Cerebellar cortex (tissue), 1 donor: ENCODE data around the gene NRXN3.

Experiments used
- DNase-seq: peaks from one replicate; pipeline ENCODE4 v3.0.0-alpha.2; 2015; ENCODE audit warnings: low spot score

Gene NRXN3

DNA sequence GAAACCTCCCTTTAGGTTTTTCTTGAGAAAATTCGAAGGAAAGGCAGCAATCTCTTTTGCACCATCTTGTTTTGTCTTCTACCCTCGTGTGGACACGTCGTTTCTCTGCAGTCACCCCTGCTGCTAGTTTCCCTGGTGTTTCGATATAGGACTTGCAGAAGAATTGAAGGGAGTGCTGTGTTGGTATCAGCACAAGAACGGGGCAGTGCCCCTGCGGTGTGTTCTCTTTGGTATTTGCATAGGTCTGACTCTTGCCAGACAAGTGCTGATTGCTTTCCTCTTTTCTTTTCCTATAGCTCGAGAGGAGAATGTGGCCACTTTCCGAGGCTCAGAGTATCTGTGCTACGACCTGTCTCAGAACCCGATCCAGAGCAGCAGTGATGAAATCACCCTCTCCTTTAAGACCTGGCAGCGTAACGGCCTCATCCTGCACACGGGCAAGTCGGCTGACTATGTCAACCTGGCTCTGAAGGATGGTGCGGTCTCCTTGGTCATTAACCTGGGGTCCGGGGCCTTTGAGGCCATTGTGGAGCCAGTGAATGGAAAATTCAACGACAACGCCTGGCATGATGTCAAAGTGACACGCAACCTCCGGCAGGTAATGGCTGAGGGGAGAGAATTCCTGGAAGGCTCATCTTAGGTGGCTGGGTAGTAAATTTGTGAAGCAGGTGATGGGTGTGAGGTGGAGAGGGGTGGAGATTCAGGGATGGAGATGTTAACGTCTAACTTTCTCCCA lies 474.8 kb downstream of the NRXN3 start:
- DNase-seq = no peak

GRCh38 chr14:78652727-78653126 lies 482.6 kb downstream of the NRXN3 start:
- DNase-seq = no peak

GRCh38 chr14:78653173-78653572 lies 483.0 kb downstream of the NRXN3 start:
- no peak for DNase-seq

DNA sequence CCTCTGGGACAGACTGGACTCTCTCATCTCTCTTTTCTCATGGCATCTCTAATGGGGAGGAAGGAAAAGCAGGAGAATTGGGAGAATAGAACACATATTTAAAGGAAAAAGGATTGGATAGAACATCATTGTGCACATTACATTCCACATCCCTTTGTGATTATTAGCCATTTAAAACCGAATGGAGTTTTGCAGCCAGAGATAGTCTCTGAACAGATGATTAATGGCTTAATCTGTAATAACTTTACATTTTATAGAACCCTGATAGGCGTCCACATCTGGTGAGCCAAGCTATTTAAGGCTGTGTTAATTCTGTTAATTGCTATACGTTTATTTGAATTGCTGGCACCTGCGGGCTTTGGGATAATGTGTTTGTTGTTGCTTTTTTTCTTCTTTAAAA lies 487.3 kb downstream of the NRXN3 start:
- no peak for DNase-seq

DNA sequence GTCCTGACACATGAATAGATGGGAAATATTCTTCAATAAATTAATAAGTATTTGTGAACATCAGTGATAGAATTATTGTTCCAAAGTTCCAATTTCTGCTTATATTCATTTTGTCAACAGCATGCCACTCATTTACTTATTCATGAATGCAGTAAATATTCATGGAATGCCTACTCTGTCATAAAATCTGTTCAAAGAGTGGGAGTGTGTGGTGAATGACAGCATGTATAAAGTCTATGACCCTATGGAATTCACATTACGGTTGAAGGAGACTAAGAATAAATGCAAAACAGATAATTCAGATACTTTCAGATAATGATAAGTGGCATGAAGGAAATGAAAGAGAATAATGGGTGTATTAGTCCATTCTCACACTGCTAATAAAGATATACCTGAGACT lies 494.7 kb downstream of the NRXN3 start:
- DNase-seq = no peak

GRCh38 chr14:78666336-78667056 lies 496.3 kb downstream of the NRXN3 start:
- DNase-seq = no peak

DNA sequence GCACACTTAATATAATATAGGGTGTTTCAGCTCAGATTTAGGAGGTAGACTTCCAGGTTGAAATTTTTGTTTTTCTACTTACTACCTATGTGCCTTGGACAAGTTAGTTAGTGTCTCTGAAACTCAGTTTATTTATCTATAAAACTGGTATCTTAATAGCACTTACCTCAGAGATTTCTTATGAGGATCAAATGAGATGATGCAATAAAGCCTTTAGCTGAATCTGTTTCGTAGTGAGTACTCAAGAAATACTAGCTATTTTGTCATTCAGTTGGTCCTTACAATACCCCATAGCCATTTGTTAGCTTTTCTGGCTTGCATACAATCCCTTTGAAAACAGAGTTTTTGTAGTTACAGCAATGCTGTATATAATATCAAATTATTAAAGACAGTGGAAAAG lies 497.0 kb downstream of the NRXN3 start:
- DNase-seq = no peak

DNA sequence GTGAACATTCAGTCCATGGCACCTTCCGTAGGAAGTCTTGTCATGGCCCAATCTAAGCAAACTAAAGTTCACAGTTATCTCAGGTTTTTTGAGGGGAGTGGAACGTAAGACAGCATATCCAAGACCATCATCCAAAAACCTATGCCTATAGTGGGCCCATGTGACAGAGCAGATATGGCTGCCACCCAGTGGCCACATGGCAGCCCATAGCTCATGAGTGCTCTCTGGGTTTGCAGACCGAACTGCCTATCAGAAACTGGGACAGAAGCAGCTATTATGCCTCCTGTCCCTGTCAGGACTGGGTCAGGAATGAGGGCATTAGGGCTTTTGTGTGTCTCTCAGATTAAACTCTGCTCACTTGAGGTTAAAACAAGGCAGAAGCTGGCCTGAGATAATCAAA lies 503.7 kb downstream of the NRXN3 start:
- no peak for DNase-seq

GRCh38 chr14:78674820-78675219 lies 504.6 kb downstream of the NRXN3 start:
- no peak for DNase-seq

DNA sequence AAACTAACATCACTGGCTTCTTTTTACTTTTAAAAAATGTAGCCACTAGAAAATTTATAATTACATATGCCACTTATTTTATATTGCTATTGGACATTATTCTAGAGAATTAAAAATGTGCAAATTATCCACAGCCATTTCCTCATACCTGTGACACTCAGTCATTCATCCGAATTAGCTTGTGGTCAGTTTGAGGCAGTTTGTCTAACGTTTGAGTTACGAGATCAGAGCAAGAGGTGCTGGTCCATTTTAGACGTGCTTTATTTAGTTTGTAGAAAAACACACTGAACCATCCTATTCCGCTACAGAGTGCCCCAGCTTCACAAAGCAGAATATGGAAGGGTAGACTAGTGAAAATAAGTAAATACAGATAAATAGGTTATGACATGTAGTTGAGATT lies 513.0 kb downstream of the NRXN3 start:
- no peak for DNase-seq

DNA sequence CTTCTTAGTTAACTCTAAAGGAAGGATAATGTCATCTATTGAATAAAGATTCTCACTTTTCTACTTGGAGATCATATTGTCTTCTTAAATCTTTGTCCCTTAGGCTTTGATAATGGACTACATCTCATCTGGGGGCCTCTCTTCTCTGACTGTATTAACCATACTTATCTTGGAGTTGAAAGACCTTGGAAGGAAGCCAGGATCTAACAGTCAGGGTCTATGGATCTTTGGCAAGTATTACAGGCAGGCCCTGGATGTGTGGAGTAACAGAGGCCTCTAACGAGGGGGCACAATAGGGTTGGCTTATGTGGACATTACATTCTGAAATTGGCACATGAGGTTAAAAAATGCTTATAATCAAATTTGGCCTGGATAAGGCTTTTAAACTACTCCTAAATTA lies 513.8 kb downstream of the NRXN3 start:
- no peak for DNase-seq

DNA sequence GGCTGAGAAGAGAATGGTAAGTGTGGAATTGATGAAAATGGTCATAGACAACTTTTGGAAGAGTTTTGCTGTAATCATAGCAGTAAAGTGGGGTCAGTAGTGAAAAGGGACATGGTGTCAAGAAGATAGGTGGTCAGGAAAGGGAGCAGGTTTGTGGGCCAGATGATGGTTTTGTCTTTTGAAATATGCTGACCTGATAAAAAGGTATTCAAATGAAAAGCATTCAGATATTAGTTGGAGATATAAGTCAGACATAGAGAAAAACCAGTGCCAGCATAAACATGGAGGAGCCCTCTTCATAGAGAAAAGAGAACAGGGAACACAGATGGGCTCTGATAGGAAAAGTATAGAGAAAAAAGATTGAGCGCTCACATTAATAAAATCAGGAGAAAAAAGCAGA lies 518.3 kb downstream of the NRXN3 start:
- DNase-seq = no peak

DNA sequence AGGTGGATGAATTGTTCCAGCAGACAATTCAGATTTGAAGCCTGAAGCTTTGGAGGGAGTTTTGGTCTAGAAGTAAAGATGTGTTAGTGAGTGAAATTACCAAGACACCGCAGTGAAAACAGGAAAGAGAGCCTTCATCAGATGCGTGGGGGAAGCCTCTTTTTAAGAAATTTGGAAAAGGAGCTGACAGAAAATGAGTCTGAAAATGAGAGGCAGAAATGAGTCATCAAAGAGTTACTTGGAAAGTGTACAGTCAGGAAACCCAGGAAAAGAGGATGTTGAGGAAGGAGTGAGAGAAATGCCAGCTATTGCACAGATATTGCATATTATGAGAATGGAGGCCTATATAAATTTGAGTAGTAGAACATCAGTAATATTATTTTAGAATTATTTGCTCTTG lies 520.7 kb downstream of the NRXN3 start:
- no peak for DNase-seq

DNA sequence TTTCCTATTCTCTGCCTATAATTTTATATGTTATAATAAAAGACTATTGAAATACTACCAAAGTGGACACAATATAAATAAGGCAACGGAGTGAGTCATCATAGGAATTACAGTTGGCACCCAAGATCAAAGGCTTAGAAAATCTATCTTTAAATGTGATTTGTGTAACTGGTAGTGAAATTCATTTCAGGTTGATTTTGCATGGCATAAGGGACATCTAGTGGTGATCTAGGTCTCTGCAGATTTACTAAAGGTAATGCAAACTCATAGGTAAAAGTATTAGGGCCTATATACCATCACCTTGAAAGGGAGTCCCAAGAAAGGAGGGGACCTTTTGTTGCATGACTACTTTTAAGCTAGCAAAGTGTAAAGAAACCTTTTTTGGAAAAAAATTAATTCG lies 527.2 kb downstream of the NRXN3 start:
- DNase-seq = peak; percentile 3

DNA sequence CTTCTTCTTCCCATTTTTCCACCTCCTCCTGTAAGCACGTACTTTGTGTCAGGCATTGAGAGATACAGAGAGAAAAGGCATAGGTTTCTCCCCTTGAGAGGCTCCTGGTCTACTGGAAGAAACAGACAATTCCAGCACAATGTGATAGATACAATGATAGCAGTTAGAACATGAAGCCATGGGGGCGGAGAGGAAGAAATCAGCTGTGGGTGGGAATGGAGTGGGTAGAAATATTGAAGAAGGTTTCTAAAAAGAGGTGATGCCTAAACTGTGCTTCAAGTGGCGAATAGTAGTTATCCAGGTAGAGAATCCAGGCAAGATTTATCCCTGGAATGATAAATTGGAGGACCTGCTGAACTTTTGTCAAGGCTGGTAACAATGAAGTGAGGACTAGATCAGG lies 528.8 kb downstream of the NRXN3 start:
- no peak for DNase-seq

DNA sequence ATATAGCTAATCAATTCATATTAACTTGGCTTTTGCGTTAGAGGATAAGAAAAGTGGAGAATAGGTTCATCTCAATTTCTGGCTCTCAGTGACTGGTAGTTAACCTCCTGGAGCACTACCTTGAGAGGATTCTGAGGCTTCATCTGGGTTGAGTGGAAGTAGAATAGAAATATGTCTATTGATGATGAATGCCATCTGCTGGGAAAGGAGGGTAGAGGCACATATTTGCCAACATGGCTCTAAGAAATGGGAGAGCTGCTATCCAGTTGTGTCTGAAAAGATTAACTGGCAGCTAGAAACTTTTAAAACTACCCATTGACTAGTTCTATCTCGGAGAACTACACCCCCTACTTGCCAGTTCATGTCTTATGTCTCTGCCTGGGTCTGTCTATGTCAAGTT lies 530.1 kb downstream of the NRXN3 start:
- DNase-seq = no peak

DNA sequence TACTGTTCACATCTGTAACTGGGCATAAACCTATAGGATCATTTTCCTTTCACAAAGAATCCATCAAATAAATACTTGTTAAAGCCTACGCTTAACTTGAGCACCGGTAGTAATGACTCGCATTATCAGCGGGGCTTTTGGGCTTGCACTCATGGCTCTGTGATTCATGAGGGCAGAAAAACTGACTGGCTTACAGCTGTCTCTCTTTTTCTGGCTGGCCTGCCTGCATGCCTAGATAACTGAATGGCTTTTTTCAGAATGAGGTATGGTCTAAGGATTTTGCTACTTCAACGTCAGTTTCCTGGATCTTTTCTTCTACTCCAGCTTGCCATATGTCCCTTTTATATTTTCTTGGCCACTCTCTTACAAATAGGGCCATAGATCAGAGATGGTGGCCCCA lies 531.1 kb downstream of the NRXN3 start:
- no peak for DNase-seq

GRCh38 chr14:78704965-78705364 lies 534.8 kb downstream of the NRXN3 start:
- no peak for DNase-seq

DNA sequence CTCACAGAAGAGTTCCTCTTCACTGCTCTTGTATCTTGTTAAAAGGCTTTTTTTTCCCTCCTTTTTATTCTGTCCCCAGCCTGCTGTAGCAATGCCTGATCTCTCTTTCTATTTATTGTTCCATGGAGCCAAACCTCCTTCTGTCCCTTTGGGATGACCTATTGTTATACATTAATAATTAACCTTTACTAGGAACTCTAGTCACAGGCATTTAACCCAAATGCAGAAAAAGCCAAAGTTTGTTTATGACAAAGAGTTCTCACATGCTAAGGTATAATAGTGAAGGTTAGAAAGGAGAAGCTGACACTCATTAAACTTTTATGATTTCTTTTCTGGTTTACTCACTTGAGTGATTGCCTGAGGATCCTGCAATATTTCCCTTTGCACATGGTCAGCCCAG lies 535.8 kb downstream of the NRXN3 start:
- no peak for DNase-seq

- DNase-seq = no peak
Measured at GRCh38 chr14:78709795-78710557, 539.8 kb downstream of the NRXN3 start.

GRCh38 chr14:78710963-78711362 lies 540.8 kb downstream of the NRXN3 start:
- no peak for DNase-seq

- no peak for DNase-seq
Measured at GRCh38 chr14:78713716-78714115, 543.5 kb downstream of the NRXN3 start.

GRCh38 chr14:78714711-78715110 lies 544.5 kb downstream of the NRXN3 start:
- no peak for DNase-seq
